GM12878 (cell line): ENCODE data around the gene TTC23L. TPM values are rescaled to one million over a fixed set of nuclear protein-coding genes. Genes with fewer than 3 reads are reported as not detected.

Experiments
- CBX5 ChIP-seq: sonication (generic); IDR thresholded peaks from 2 replicates; pipeline ENCODE4 v1.6.1; 2016; ENCODE audit warnings: low read depth, moderate library complexity, mild to moderate bottlenecking, inconsistent platforms
- CHD2 ChIP-seq: IDR thresholded peaks from 2 replicates; pipeline ENCODE4 v1.6.1; 2011; ENCODE audit warnings: low read depth, low read length, improper control_type of control experiment, borderline replicate concordance
- DPF2 ChIP-seq: fragments of 450-650 bp; IDR thresholded peaks from 2 replicates; pipeline ENCODE4 v1.6.1; 2017; ENCODE audit warnings: mild to moderate bottlenecking
- ELK1 ChIP-seq: IDR thresholded peaks from 2 replicates; pipeline ENCODE4 v1.6.1; 2012; ENCODE audit warnings: low read depth, low read length, improper control_type of control experiment
- HDGF ChIP-seq: fragments of 450-650 bp; IDR thresholded peaks from 2 replicates; pipeline ENCODE4 v1.6.1; 2016; ENCODE audit warnings: antibody characterized with exemption
- KDM1A ChIP-seq: fragments of 200-600 bp; sonication (generic); IDR thresholded peaks from 2 replicates; pipeline ENCODE4 v1.6.1; 2016; ENCODE audit warnings: borderline replicate concordance
- NR2C2 ChIP-seq: IDR thresholded peaks from 2 replicates; pipeline ENCODE4 v1.6.1; 2011; ENCODE audit warnings: borderline replicate concordance, low read depth; ENCODE audit not compliant: control insufficient read depth, insufficient read length
- NR2F1 ChIP-seq: fragments of 450-650 bp; conservative IDR thresholded peaks from 2 replicates; pipeline ENCODE4 v1.6.1; 2017; ENCODE audit warnings: mild to moderate bottlenecking
- PKNOX1 ChIP-seq: fragments of 450-650 bp; IDR thresholded peaks from 2 replicates; pipeline ENCODE4 v1.6.1; 2016; ENCODE audit warnings: mild to moderate bottlenecking
- PML ChIP-seq: IDR thresholded peaks from 2 replicates; pipeline ENCODE4 v1.6.1; 2012; ENCODE audit warnings: low read length, inconsistent platforms
- PRDM15 ChIP-seq: fragments of 450-650 bp; formaldehyde crosslinking; IDR thresholded peaks from 2 replicates; pipeline ENCODE4 v1.4.0; 2020; ENCODE audit warnings: mild to moderate bottlenecking, moderate library complexity
- RAD21 ChIP-seq: IDR thresholded peaks from 2 replicates; pipeline ENCODE4 v1.6.1; 2011; ENCODE audit warnings: mild to moderate bottlenecking, low read depth, low read length, moderate library complexity; ENCODE audit not compliant: insufficient read depth
- REST ChIP-seq: IDR thresholded peaks from 2 replicates; pipeline ENCODE4 v1.6.1; 2012; ENCODE audit warnings: mild to moderate bottlenecking, low read depth, low read length
- SUZ12 ChIP-seq: fragments of 200-600 bp; sonication (generic); IDR thresholded peaks from one replicate; pipeline ENCODE4 v1.6.1; 2018; ENCODE audit warnings: antibody characterized with exemption, mild to moderate bottlenecking; ENCODE audit not compliant: unreplicated experiment
- TCF12 ChIP-seq: IDR thresholded peaks from 2 replicates; pipeline ENCODE4 v1.6.1; 2011; ENCODE audit warnings: low read depth, mild to moderate bottlenecking, low read length
- ZBTB4 ChIP-seq: fragments of 450-650 bp; formaldehyde crosslinking; IDR thresholded peaks from 2 replicates; pipeline ENCODE4 v1.4.0; 2022; ENCODE audit warnings: mild to moderate bottlenecking, moderate library complexity
- ZNF24 ChIP-seq: fragments of 450-650 bp; IDR thresholded peaks from 2 replicates; pipeline ENCODE4 v1.6.1; 2017; ENCODE audit warnings: antibody characterized with exemption, mild to moderate bottlenecking
- polyA plus RNA-seq, 11 experiments: library from polyadenylated mRNA; depleted of rRNA in 4 of 11; unstranded in 6 of 11; stranded (reverse) in 5 of 11; fragments of >200 nt; fragmentation: Nextera tagmentation in 4 of 11; fragmentation: Illumina TruSeq in 1 of 11; extraction: Ambion mirVana in 4 of 11; extraction: Trizol in 1 of 11; gene quantifications; 1 replicate in 1 of 11; 2 replicates in 10 of 11; pipeline versions ENCODE4 v1.2.1 to v1.2.3, GENCODE V29; 2011 to 2016; ENCODE audit warnings: inconsistent platforms in 2 of 11, missing spikeins in 2 of 11, low read depth in 1 of 11
- total RNA-seq, 4 experiments: library from RNA; depleted of rRNA in 3 of 4; stranded (reverse); fragments of >200 nt in 3 of 4; fragmentation: Illumina TruSeq in 1 of 4; extraction: Trizol in 1 of 4; gene quantifications; 2 replicates each; pipeline versions ENCODE4 v1.2.1 to v1.2.3, GENCODE V29; 2013 to 2021

The TTC23L gene
- total and polyA plus RNA-seq, 10 of the 15 experiments (the other 5 are each of a cell fraction or from before 2014, with no cell fraction given): 0.09 to 0.34 TPM; not detected in 8

GRCh38 chr5:34929720-34930461 lies 90.9 kb downstream of the TTC23L start (continued):
- TF ChIP-seq DPF2 (peak; percentile 58; the same call in 1 of the 2 replicates), NR2F1 (peak; percentile 50), TCF12 (peak; percentile 45; the same call in 1 of the 2 replicates), ELK1 (no peak), RAD21 (no peak), ZNF24 (no peak), NR2C2 (no peak), REST (no peak), PRDM15 (CRISPR knock-in tag) (no peak), CBX5 (no peak), SUZ12 (no peak), PKNOX1 (no peak; the same call in 1 of the 2 replicates), KDM1A (no peak), HDGF (no peak), ZBTB4 (no peak), PML (no peak), CHD2 (no peak)
